ENCODE results near the gene KRT78.
A peak's percentile ranks its signal among the peaks of the same experiment; 100 is the strongest.

KRT78 gene

DNA sequence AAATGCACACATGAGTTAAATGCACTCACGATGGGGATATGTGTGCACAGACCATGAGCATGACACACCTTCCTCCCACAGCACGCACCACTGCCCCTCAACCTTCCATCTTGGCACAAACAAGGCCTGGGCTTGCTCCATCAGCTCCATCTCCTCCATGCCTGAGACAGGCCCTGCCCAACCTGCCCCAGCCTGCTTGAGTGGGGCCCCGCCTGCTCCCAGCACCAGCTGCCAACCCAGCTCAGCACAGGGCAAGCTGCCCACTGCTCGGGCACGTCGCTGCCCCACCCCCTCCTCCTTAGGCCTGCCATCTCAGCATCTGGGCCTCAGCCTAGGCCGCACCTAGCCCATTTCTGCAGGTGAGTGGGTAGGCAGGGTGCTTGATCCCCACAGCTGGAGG lies 27.6 kb upstream of the KRT78 start:
- Mint-ChIP-seq H3K9me3 (no peaks in the 10 kb centered on the region), H3K36me3 (no peaks in the 10 kb centered on the region), H3K4me3 (no peak overlapping the region), H3K4me1 (peaks cover 26% of the 10 kb centered on the region), H3K27ac (no peak overlapping the region), H3K27me3 (peaks cover 19% of the 10 kb centered on the region)
- ATAC-seq (ENCODE audit: low read depth) (no peak), DNase-seq (ENCODE audit: low spot score in 2 of 2) (no peak)

GRCh38 chr12:52874573-52875435 lies 26.0 kb upstream of the KRT78 start:
- H3K36me3 Mint-ChIP-seq: no peaks in the 10 kb centered on the region
- peaks cover 26% of the 10 kb centered on the region for H3K4me1 Mint-ChIP-seq
- no peak for DNase-seq (ENCODE audit: low spot score in 2 of 2)
- no peak for ATAC-seq (ENCODE audit: low read depth)
- no peaks in the 10 kb centered on the region for H3K9me3 Mint-ChIP-seq
- H3K4me3 Mint-ChIP-seq: peak overlapping the region; percentile 85
- peak overlapping the region; percentile 76 for H3K27ac Mint-ChIP-seq
- peaks cover 17% of the 10 kb centered on the region for H3K27me3 Mint-ChIP-seq

DNA sequence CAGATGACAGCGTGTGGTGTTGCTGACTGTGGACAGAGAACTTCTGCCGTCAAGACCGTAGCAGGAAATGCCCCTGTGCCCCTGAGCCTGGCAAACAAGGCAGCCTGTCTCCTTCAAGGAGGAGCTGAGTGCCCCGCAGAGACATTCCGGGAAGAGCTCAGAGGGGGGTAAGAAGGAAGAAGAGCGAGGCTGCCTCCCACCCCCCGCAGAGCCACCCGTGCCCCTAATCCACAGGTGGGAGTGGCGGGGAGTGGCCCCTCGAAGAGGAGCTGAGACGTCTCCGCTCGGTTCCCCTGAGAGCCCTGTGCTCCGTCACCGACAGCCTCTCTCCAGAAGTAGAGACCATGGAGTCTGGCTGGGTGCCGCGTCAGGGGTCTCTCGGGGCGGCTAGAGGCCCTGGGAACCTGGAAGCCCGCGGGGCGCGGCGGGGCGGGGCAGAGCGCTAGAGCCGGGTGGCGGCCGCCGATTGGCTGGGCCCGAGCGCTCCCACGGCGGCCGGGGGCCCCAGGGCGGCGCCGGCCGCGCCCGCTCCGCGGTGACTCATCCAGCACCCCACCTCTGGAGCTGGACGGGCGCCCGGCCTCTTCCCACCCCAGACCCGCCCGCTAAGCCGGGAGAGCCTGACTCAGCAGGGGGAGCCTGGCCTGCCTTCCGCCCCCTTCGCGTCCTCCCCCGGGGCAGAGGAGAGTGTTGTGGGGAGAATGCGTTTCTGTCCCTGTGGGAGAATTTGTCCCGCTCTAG lies 25.2 kb upstream of the KRT78 start:
- Mint-ChIP-seq H3K9me3 (no peaks in the 10 kb centered on the region), H3K27ac (peak overlapping the region; percentile 76), H3K4me3 (peak overlapping the region; percentile 90), H3K4me1 (peaks cover 26% of the 10 kb centered on the region), H3K27me3 (peaks cover 17% of the 10 kb centered on the region), H3K36me3 (no peaks in the 10 kb centered on the region)
- ATAC-seq (ENCODE audit: low read depth): peak; percentile 63
- DNase-seq (ENCODE audit: low spot score in 2 of 2): peak; percentile 18 to 40

DNA sequence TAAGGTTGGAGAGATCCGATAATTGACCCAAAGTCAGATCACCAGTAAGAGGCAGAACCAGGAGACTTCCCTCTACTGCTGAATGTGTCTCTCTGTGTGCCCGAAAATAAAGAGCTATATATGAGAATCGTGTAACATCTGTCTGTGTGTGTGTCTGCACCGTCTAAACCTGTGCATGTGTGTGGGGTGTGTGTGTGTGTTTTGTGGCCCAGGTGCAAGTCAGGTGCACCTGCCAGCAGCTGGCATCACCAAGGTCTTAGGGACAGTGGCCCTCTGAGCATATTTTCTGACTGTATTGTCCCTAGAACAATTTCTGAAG lies 24.7 kb upstream of the KRT78 start:
- ATAC-seq (ENCODE audit: low read depth): peak; percentile 2
- no peak for DNase-seq (ENCODE audit: low spot score in 2 of 2)

GRCh38 chr12:52872644-52873389 lies 24.0 kb upstream of the KRT78 start:
- Mint-ChIP-seq H3K27me3 (peaks cover 14% of the 10 kb centered on the region), H3K4me3 (peak overlapping the region; percentile 90), H3K27ac (no peak overlapping the region), H3K4me1 (peaks cover 24% of the 10 kb centered on the region), H3K9me3 (no peaks in the 10 kb centered on the region), H3K36me3 (no peaks in the 10 kb centered on the region)
- ATAC-seq (ENCODE audit: low read depth) (no peak), DNase-seq (ENCODE audit: low spot score in 2 of 2) (no peak)

More for the DNA sequence above, 24.7 kb upstream of the KRT78 start:
- Mint-ChIP-seq H3K27ac (peak overlapping the region; percentile 56), H3K27me3 (peaks cover 14% of the 10 kb centered on the region), H3K9me3 (no peaks in the 10 kb centered on the region), H3K36me3 (no peaks in the 10 kb centered on the region), H3K4me3 (peak overlapping the region; percentile 90), H3K4me1 (peaks cover 24% of the 10 kb centered on the region)

DNA sequence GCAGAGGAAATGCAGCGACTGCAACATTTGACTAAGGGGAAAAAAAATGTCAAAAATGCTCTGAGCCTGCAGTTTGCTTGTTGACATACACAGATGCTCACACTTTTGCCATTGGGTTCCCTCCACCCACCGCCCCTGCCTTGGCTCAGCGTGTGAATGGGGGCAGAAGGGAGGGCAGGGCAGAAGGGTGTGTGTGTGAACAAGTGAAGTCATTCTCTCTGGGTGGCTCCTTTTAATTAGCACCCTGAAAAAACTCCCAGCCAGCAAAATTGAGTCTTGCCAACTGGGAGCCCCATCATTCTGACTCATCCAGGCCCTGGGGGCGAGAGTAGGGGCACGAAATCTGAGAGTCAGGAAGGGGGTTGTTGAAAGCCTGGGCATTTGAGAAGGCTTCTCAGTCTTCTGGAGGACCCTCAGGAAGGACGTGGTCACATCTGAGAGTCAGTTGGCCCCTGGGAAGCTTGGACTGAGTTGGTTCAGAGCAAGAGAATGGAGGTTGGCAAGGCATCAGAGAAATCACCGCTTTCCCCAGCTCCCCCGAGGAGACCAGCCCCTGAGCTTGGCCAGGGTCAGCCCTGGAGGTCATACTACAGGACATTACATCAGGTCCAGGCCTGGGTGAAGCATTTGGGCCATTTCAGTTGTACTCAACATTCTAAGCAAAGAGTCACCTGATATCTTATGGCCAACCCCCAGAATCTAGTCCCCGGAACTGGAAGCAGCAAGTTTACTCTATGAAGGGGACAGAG lies 22.7 kb upstream of the KRT78 start:
- Mint-ChIP-seq H3K9me3 (no peaks in the 10 kb centered on the region), H3K27ac (no peak overlapping the region), H3K4me3 (no peak overlapping the region), H3K36me3 (no peaks in the 10 kb centered on the region), H3K4me1 (peaks cover 32% of the 10 kb centered on the region), H3K27me3 (peaks cover 14% of the 10 kb centered on the region)
- no peak for DNase-seq (ENCODE audit: low spot score in 2 of 2)
- ATAC-seq (ENCODE audit: low read depth): no peak

- no peak overlapping the region for H3K27ac Mint-ChIP-seq
- H3K4me3 Mint-ChIP-seq: peak overlapping the region; percentile 63
- peaks cover 11% of the 10 kb centered on the region for H3K27me3 Mint-ChIP-seq
- H3K4me1 Mint-ChIP-seq: peaks cover 32% of the 10 kb centered on the region
- no peaks in the 10 kb centered on the region for H3K36me3 Mint-ChIP-seq
- ATAC-seq (ENCODE audit: low read depth) (peak; percentile 77), DNase-seq (ENCODE audit: low spot score in 2 of 2) (peak; percentile 57 to 75)
- no peaks in the 10 kb centered on the region for H3K9me3 Mint-ChIP-seq
These were observed 21.8 kb upstream of the KRT78 start for GRCh38 chr12:52870361-52871290.

DNA sequence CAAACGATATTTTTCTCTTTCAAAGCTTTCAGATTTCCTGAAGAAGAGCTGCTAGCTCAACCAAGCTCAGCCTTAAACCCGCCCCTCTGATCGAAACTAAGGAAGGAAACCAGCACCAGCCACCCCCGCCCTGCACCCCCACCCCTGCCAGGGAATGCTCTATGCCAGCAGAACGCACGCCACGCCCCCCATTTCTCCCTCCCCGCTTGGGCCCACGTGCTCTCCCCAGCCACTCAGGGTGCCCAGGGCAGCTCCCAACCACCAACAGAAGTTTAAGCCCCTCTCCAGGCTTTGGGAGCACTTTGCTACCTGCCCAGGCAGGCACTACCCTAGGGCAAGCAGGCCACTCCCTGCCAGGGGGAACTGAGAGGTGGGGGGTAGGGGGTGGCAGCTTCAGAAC lies 18.8 kb upstream of the KRT78 start:
- H3K27ac Mint-ChIP-seq: no peak overlapping the region
- no peaks in the 10 kb centered on the region for H3K27me3 Mint-ChIP-seq
- DNase-seq (ENCODE audit: low spot score in 2 of 2) (no peak), ATAC-seq (ENCODE audit: low read depth) (peak; percentile 18)
- peaks cover 17% of the 10 kb centered on the region for H3K4me1 Mint-ChIP-seq
- no peaks in the 10 kb centered on the region for H3K36me3 Mint-ChIP-seq
- no peak overlapping the region for H3K4me3 Mint-ChIP-seq
- no peaks in the 10 kb centered on the region for H3K9me3 Mint-ChIP-seq

GRCh38 chr12:52867152-52867551 lies 18.4 kb upstream of the KRT78 start:
- no peaks in the 10 kb centered on the region for H3K9me3 Mint-ChIP-seq
- peaks cover 17% of the 10 kb centered on the region for H3K4me1 Mint-ChIP-seq
- H3K27ac Mint-ChIP-seq: no peak overlapping the region
- H3K36me3 Mint-ChIP-seq: no peaks in the 10 kb centered on the region
- H3K4me3 Mint-ChIP-seq: no peak overlapping the region
- DNase-seq (ENCODE audit: low spot score in 2 of 2): no peak
- no peaks in the 10 kb centered on the region for H3K27me3 Mint-ChIP-seq
- no peak for ATAC-seq (ENCODE audit: low read depth)

DNA sequence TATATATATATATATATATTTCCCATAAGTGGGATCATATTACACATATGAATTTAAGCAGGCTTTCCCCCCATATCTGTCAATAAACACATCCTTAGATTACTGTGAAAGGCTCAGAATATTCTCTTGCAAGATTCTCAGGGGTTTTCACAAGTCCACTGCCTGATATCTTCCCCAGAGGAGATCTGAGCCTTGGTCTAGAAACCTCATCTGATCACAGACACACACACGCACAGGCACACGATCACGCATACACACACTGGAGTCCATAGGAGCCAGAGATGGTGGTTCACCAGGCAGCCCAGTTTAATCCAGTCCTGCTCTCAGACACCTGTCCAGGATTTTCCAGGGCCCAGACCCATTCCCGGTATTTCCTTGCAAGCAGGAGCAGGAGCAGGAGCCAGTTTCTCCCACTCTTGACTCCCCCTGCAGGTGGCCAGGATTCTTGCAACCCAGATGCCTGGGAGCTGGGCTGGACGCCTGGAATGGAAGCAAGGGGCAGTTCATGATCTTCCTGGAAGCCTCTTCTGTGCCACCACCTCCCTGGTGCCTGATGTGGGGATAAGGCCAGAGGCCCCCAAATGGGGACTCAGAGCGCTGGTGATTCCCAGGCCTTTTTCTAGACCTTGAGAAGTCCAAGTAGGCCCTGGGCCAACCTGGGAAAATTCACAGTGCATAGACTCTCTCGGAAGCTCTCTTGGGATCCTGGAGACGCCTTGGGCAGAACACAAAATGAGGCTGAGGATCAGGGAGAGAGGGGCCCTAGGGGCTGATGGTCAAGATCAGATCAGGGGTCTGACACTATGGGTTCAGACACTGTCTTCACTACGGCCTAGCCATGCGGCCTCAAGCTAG lies 16.5 kb upstream of the KRT78 start:
- ATAC-seq (ENCODE audit: low read depth) (no peak), DNase-seq (ENCODE audit: low spot score in 2 of 2) (no peak)
- H3K36me3 Mint-ChIP-seq: no peaks in the 10 kb centered on the region
- H3K27me3 Mint-ChIP-seq: no peaks in the 10 kb centered on the region
- H3K9me3 Mint-ChIP-seq: no peaks in the 10 kb centered on the region
- H3K4me1 Mint-ChIP-seq: peaks cover 17% of the 10 kb centered on the region
- no peak overlapping the region for H3K27ac Mint-ChIP-seq
- H3K4me3 Mint-ChIP-seq: no peak overlapping the region

GRCh38 chr12:52862023-52862422 lies 13.2 kb upstream of the KRT78 start:
- ATAC-seq (ENCODE audit: low read depth) (no peak), DNase-seq (ENCODE audit: low spot score in 2 of 2) (no peak)
- H3K4me3 Mint-ChIP-seq: no peak overlapping the region
- H3K36me3 Mint-ChIP-seq: no peaks in the 10 kb centered on the region
- peaks cover 2% of the 10 kb centered on the region for H3K4me1 Mint-ChIP-seq
- H3K9me3 Mint-ChIP-seq: no peaks in the 10 kb centered on the region
- H3K27me3 Mint-ChIP-seq: peaks cover 2% of the 10 kb centered on the region
- H3K27ac Mint-ChIP-seq: no peak overlapping the region

- Mint-ChIP-seq H3K4me1 (no peaks in the 10 kb centered on the region), H3K27ac (no peak overlapping the region), H3K4me3 (no peak overlapping the region), H3K9me3 (no peaks in the 10 kb centered on the region), H3K27me3 (peaks cover 7% of the 10 kb centered on the region), H3K36me3 (no peaks in the 10 kb centered on the region)
- no peak for DNase-seq (ENCODE audit: low spot score in 2 of 2)
- ATAC-seq (ENCODE audit: low read depth): no peak
These were observed 12.7 kb upstream of the KRT78 start for GRCh38 chr12:52861511-52861910.

All from memory B cell (primary cell).